Right forelimb (tissue), 1 donor: ENCODE measurements around the gene SPRED2.
A peak's percentile ranks its signal among the peaks of the same experiment; 100 is the strongest.
"Not testable (repeated sequence)": the region's sequence is repeated elsewhere in the genome, so short reads cannot be mapped to it uniquely, and the experiment has no call there.

Experiments
- DNase-seq: peaks from one replicate; pipeline ENCODE4 v3.0.0-alpha.2; 2018

Gene SPRED2

DNA sequence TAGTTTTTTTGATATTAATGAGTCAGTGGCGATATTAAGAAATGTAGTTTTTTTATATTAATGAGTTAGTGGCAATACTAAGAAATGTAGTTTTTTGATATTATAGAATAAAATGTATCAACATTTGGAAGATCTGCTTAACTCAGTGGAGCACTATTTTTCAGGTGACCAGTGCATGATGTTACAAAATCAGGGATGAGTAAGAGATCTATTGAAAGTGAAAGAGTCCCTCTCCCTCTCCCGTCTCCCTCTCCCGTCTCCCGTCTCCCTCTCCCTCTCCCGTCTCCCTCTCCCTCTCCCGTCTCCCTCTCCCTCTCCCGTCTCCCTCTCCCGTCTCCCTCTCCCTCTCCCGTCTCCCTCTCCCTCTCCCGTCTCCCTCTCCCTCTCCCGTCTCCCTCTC lies 94.5 kb downstream of the SPRED2 start:
- not testable (repeated sequence) for DNase-seq

DNA sequence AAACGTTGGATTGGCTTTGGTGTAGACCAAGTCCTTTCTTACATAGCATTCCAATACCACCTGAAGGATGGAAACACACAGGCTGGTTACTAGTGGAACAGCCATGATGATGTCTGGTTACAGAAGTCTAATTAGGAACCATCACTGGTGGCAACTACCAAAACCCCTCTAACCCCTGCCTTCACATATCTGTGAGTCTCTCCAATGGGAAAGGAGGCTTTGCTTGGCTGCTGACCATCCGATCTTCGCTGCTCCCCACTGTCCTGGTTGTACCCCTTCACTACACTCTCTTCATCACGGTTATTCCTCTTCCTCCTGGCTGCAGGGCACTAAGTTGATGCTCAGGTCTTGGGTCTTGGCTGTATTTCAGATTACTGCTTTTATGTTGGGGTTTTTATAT lies 97.7 kb downstream of the SPRED2 start:
- DNase-seq: no peak

DNA sequence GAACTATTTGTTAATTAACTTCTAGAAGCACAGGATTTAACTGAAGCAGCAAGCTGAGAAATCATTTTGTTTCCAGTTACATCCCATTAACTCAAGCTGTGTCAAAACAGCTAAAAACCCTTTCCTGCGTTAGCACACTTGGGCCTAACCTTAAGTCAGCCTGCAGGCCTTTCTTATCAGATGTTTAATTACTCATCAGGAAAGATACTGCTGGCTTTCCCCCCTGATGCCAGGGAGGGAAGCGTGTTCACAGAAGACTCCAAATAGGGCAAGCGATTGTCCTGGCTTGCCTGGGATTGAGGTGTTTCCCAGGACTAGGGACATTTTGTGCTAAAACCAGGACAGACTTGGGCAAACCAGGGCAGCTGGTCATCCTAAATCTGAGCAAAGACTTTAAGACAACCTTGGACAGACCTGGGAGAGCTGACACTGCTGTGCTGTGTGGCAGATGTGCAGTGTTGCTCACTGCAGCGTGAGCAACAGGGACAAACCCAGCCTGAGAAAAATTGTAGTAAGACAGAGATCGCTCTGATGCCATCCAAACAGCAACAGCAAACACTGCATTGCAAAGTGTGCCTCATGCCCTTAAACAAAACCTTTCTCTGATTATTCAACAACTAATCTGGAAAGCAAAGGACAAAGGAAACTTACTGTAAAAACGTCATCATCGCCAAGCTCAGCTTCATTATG lies 100.9 kb downstream of the SPRED2 start:
- DNase-seq: no peak

GRCh38 chr2:65329525-65329924 lies 102.9 kb downstream of the SPRED2 start:
- DNase-seq: no peak

- no peak for DNase-seq
Observed at GRCh38 chr2:65326276-65326675, 106.1 kb downstream of the SPRED2 start.

- DNase-seq: no peak
Observed at GRCh38 chr2:65325066-65325465, 107.3 kb downstream of the SPRED2 start.

DNA sequence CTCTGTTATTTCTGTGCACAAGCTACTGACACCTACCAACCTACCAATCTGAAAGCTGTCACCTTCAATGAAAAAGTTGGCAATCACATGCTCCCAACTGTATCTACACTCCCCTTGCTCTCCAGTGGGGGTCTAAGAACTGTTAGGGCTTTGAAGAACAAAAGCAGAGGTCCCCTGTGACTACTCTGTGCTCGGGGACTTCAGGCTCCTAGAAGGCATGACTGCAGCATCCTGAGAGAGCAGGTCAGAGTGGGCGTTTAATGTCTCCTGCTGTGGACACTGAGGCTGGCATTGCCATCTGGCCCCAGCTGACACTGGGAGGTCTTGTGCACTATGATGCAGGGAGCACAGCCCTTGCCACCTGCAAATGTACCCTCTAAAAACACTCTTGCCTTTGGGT lies 111.5 kb downstream of the SPRED2 start:
- DNase-seq: no peak

DNA sequence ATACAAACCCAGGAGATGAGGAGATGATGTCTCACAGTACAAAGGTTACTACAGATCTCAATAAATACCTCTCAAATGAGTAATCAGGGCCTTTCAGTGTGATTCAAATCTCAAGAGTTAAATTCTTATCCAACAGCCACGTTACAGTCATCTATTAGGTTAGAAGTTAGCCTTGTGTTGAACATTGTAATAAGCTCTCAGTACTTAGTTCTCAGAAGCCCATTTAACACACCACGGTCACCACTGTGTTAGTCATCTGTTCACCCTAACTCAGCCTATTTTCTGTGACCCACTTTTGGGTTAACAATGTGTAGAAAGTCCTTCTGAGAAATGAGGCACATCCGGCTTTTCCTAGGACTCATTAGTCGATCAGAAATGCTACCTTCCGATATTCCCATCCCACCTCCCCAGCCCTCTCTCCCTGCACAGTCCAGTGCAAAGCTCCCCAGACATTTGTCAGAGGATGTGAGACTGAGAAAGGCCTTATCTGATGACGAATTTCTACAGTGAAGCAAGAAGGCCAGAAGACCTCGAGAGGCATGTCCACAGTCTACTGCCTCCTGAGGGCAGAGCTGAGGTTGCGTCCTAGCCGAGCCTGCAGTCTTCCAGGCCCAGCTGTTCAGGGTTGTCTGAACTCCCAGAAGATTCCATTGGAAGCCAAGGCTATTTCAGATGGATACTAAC lies 112.2 kb downstream of the SPRED2 start:
- DNase-seq: no peak

DNA sequence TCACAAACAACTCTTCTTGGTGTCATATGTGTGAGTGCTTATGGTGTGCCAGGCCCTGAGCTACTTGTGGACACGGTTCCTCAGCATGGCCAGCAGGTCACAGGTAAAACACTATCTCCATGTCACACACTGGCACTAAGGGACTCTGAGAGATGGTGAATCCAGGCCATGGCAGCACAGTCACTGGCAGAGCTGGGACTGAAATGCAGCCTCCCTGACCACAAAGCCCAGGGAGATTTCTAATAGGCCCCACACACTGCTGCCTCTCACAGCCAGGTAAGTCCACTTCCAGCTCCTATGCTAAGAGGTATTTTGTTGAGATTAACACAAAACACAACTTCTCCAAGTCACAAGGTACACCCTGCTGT lies 112.7 kb downstream of the SPRED2 start:
- DNase-seq: no peak

DNA sequence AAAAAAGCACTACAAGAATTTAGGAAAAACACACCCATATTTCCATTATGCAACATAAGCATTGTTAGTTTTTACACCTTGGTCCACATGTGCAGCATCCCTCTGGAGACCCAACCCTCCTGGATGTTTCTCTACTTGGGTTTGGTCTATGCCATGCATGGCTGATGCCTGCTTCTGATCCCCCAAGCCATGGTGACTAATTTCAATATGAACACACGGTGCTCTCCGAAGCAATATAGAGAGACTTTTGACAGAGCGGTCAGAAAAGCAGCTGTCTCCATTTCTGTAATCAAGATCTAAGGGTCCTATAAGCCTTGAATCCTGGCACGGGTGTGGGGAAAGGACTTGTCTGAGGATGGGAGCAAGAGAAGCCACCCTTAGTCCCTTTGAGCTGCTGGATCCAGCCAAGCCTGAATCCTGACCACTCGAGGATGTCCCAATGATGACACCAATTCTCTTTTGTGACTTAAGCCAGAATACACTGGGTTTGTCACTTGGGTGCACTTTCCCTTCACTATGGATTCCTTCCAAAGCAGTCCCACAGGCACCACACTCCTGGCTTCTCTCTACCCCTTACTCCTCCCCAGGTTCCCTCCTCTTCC lies 113.2 kb downstream of the SPRED2 start:
- DNase-seq: no peak

DNA sequence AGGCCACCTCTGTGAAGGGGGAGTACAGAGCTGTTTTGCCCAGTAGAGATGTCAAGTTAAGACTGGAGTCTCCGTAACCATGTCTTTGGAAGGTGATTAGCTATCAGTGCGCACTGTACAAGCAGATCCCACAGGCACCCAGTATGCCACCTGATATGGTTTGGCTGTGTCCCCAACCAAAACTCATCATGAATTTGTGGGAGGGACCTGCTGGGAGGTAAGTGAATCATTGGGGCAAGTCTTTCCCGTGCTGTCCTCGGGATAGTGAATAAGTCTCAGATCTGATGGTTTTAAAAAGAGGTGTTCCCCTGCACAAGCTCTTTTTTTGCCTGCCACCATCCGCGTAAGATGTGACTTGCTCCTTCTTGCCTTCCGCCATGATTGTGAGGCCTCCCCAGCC lies 114.6 kb downstream of the SPRED2 start:
- DNase-seq: no peak

DNA sequence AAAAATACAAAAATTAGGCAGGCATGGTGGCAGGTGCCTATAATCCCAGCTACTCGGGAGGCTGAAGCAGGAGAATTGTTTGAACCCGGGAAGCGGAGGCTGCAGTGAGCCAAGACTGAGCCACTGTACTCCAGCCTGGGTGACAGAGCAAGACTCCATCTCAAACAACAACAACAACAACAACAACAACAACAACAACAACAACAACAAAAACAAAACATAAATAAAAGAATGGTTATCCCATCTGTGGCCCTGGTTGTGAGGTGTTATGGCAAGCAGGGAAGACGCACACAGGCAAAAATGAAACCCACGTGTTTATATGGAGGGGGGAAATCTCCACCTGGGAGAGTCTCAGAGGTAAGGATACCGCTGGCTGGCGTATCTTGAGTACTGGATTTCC lies 115.0 kb downstream of the SPRED2 start:
- not testable (repeated sequence) for DNase-seq

DNA sequence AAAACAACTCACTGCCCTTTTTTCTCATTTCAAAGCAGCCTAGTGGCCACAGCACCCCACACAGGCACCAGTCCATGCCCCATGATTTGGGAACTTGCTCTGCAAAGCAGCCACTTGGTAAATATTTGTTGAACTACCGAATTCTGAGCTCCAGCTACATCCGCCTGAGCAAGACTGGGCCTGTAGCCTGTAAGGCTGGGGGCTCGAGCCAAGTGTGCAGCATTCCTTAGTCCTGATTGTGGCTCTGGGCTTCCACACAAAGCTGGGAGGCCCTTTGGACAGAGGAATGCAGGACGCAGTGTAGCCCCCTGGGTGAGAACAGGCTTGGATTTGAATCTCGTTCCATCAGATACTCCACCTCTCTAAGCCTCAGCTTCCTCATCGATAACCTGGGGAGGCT lies 116.3 kb downstream of the SPRED2 start:
- peak; percentile 67 for DNase-seq

GRCh38 chr2:65314801-65315441 lies 117.5 kb downstream of the SPRED2 start:
- no peak for DNase-seq

DNA sequence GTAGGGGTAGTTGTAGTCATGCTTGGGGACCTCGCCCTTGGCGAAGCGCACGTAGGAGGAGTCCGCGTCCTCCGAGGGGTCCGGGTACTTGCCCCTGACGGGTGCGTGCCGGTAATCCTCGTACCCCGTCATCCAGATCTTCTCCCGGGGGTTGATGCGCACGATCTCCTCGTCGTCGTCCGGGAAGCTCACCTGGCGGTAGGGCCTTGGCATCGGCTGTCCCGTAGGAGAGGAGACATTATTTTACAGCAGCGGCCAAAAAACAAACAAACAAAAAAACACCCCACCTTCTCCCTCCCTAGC lies 118.5 kb downstream of the SPRED2 start:
- no peak for DNase-seq

- DNase-seq: no peak
Observed at GRCh38 chr2:65313126-65313953, 119.1 kb downstream of the SPRED2 start.

DNA sequence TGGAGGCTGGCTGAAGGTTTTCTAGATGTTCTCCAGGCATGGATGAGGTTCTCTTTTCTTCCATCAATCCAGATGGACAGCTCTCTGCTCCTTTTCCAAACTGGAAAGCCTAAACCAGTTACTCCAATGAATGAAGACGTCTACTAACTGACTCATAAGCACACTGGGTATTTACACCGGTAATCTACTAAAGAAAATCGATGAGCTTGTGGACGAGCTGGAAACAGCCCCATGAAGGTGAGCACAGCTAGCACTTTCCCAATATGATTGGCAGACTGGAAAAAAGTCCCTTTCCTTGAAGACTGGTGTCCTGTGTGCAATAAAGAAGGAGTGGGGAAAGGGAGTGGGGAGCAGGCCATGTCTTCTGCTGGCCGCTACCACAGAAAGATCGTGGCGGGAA lies 120.8 kb downstream of the SPRED2 start:
- DNase-seq: no peak

DNA sequence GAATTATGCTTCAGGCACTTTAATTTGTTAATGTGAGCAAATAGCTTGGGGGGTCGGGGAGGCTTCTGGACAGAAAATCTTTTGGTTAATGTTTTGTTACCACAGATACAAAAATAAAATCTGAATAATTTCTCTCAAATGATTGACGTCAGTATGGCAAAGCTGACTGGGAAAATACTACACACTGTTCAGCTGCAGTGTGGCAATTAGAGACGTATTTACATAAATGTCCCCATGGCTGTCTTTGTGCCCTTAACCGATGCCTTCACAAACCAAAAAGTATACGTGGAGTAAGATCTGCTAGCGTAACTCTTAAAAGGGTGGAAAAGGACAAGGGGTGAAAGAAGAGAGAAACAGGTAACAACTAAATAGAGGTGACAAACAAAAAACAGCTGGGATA lies 121.3 kb downstream of the SPRED2 start:
- no peak for DNase-seq

DNA sequence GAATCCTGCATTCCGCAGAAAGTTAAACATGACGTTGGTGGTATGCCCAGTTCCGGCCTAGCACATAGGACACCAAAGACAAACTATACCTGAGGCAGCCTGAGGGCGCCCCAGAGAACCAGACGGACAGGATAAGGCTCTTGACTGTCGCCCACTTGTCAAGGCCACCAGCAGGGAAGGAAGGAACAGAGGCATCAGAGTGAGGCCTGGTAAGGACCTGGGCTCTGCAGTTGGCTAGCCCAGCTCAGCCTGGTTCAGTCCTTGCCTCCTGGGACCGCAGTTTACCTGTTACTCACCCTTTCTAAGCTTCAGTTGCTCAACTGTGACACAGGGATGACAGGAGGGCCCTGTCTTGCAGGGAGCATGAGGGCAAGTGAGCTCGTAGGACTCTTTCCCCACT lies 122.7 kb downstream of the SPRED2 start:
- no peak for DNase-seq

DNA sequence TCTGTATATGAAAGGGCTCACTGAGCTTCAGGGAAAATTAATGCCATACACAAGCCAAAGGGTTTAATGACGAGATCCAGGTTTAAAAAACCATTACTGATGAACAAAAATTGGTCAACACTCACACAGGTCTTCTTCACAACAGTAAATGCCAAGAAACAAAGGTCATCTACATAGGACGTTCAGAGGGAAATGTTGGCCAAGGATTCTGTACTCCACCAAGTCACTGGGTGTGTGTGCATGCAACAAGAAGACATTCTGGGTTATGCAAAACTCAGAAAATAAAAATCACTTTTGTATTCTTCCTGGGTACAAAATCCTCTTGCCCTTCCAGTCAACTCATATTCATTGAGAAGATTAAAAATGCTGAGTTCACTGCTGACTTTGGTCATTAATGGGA lies 126.5 kb downstream of the SPRED2 start:
- DNase-seq: no peak

DNA sequence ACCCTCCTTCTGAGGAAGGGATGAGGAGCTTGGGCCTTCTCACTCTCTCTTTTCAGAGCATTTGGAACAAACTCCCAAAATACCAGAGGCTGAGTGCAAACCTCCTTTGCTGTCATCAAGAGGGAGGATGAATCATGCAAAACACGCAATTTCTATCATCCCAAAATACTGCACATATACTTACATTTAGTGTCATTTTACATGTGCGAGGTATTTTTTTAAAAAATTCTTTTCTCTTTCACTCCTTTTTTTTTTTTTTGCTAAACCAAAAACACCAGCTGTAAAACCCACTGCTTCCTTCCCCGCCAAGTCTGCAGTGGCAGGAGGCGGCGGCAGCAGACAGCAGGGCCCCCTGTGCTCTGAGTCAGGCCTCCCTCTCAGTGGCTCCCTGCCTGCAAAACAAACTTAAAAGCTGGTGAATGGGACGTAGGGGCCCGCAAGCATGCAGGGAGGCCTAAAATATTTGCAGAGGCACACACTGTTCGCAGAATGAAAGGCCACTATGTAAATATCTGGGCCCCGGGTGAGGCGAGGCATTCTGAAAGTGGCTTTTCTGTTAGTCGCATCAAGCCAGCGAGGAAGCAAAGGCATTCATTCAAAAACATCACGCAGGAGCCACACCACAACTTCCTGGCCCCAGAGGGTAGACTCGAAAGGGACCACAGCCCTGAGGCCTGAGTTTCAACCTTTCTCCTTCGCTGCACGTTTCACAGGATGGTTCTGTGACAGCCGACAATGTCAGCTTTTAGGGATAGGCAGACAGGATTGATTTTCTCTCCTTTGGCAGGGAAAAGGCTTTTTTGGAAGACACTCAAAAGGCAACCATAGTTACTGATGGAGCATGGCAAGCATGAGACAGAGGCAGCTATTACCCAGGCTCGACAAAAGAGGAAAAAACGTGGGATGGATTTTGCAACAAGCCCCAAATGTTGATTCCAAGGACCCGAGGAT lies 131.4 kb downstream of the SPRED2 start:
- peak; percentile 79 for DNase-seq

DNA sequence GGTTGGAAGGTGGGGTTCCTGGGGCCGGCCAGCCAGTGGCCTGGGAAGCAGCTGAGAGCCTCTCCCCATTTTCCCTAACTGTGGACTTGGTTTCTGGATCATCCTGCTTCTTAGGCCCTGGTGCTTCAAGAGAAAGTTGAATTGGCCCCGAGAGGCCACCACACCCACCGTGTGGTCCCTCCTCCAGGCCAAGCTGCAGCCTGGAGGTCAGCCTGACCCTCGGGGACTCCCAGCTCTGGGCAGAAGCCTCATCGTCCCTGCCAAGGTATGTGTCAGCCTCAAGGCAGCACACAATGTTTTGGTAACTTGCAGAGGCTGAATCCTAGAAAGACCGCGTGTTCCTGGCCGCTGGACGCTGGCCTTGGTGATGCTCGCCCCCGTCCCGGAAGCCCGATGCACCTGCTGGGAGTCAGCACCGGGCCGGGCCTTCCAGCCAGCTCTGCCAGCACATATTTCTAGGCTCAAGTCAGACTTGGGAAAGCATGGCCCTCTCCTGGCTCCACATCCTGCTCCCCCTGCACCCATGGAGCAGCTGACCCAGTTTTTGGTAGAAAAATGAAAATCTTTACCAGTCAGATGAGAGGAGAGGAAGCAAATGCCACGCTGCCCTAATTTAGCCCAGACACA lies 132.2 kb downstream of the SPRED2 start:
- peak; percentile 81 for DNase-seq
